HG02840 (cell line): Measurements from ENCODE around the gene NAA60.
"Not testable (repeated sequence)": the region's sequence is repeated elsewhere in the genome, so short reads cannot be mapped to it uniquely, and the experiment has no call there.

ENCODE experiments used
- ATAC-seq: cut with Tn5 transposase; IDR thresholded peaks from one replicate; pipeline ENCODE4 v1.9.1; 2021; ENCODE audit warnings: mild to moderate bottlenecking, moderate library complexity, moderate number of reproducible peaks; ENCODE audit not compliant: unreplicated experiment, low FRiP score

NAA60 gene

GRCh38 chr16:3503523-3503922 lies 60.0 kb downstream of the NAA60 start:
- no peak for ATAC-seq

DNA sequence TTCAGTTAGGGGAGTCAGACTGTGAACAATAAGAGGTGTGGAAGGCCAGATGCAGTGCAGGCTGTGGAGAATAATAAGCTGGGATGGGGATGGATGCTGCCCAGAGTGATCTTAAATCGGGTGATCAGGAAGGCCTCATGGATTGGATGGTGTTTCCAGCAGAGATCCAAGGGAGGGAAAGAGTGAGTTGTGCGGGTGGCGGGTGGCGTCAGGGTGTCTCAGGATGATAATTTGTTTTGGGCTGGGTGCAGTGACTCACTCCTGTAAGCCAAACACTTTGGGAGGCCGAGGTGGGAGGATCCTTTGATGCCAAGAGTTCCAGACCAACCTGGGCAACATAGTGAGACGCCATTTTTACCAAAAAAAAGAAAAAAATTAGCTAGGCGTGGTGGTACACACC lies 65.3 kb downstream of the NAA60 start:
- ATAC-seq, result no peak

DNA sequence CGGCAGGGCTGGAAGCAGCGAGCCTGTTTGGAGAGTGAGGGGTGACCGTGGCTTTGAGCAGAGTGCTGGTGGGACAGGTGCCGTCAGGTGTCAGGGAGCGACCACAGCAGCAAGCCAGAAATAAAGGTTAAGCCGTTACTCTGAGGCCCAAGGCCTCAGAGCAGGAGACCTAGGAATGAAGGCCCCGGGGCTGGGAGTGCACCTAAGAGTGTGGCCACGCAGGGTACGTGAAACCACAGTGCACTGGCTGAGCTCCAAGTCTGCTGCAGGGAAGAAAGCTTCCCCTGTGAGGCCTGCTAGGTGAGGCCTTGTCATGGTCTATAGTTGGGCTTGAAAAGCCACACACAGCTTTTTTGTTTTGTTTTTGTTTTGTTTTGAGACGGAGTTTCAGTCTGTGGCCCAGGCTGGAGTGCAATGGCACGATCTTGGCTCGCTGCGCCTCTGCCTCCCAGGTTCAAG lies 66.0 kb downstream of the NAA60 start:
- ATAC-seq, result no peak

DNA sequence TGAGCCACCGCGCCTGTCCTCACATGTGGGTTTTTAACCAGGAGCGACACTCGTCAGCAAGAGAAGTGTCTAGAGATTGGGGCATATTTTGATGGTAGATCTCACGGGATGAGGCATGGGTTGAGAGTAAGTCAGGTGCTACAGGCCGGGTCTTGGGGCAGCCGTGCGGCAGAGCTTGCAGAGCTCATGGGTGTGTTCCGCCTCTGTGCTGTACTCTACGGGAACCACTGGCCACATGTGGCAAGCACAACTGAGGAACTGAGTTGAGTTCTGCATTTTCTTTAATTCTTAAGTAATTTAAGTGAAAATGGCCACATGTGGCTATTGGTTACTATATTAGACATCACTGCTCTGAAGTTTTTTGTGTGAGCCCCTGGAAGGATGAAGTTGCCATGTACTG lies 66.9 kb downstream of the NAA60 start:
- no peak for ATAC-seq

DNA sequence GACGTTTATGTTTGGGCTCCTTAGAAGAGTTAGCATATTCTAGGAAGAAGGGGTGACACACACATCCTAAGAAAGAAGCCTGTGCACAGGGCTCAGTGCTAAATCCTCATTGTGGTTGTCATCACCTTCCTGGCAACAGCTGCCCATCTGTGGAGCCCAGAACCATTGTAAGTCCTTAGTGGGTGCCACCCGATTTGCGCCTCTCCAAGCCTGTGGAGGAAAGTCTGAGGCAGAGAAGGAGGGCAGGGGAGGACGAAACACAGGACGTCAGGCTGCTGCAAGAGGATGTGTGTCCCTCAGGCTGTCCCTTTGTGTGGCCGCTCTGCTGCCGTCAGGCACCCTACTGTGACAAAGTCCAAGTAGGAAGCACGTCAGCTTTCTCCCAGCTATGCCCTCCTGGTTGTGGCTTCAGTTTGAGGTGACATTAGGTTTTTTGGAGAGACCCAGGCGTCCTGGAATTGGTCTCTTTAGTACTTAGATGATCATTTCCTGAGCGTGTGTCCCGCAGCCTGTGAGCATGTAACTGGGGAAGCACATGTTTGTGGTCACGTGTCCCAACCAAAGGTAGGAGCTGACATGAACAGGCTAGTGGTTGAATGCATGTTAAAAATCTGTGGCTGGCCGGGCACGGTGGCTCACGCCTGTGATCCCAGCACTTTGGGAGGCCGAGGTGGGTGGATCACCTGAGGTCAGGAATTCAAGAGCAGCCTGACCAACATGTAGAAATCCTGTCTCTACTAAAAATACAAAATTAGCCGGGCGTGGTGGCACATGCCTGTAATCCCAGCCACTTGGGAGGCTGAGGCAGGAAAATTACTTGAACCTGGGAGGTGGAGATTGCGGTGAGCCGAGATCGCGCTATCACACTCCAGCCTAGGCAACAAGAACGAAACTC lies 68.1 kb downstream of the NAA60 start:
- ATAC-seq, result no peak

GRCh38 chr16:3513892-3514583 lies 70.6 kb downstream of the NAA60 start:
- ATAC-seq, result no peak

- ATAC-seq, result no peak
These were observed 71.1 kb downstream of the NAA60 start for GRCh38 chr16:3514621-3515020.

DNA sequence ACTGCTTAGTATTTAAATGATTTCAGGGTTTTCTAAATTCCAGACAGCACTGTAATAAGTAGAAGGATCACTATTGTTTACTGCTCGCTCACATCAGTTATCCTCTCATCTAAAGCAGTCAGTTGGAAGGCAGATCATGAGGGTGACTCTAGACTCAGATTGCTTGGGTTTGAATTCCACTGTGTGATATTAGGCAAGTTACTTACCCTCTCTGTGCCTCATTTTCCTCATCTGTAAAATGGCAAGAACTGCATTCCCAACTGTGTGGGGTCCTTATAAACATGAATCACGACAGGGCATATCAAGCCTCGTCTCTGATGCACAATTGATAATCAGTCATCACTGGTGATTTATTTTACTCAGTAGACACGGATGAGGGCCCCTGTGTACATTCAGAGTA lies 72.4 kb downstream of the NAA60 start:
- no peak for ATAC-seq

- no peak for ATAC-seq
These were observed 75.0 kb downstream of the NAA60 start for GRCh38 chr16:3518292-3518985.

- no peak for ATAC-seq
These were observed 75.5 kb downstream of the NAA60 start for GRCh38 chr16:3518986-3519348.

DNA sequence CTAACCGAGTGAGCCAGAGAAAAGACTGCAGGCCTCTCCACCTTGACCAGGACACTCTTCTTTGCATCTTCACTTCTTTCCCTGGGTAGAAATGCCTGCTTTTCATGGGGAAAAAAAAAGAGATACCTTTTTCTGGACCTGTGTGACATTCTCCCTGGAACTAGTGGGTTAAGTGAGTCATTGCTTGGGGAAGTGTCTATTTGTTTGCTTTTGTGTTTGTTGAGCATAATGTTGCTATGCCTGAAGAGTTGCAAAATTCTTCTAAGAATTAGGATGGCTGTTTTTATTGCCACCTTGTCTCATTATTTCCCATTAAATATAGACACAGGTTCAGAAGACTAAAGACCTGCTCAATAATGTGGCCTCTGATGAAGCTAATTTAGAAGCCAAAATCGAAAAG lies 76.1 kb downstream of the NAA60 start:
- ATAC-seq, result no peak

DNA sequence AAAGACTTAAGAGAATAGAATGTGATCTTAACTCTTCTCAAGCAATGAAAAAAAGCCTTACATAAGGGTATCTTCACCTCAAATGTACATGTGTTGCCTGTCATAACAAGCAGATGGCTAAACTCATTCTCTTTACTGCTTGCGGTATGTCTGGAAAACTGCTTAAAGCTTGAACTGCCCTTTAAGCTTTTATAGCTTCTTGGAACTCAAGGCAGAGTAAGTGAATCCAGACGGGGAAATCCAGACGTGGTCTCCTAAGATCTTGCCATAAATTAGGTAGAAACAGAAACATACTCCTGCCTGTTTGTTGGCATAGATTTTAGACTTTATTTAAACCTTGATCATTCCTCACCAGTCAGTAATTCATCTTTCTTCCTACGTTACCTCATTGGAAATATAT lies 76.9 kb downstream of the NAA60 start:
- no peak for ATAC-seq

DNA sequence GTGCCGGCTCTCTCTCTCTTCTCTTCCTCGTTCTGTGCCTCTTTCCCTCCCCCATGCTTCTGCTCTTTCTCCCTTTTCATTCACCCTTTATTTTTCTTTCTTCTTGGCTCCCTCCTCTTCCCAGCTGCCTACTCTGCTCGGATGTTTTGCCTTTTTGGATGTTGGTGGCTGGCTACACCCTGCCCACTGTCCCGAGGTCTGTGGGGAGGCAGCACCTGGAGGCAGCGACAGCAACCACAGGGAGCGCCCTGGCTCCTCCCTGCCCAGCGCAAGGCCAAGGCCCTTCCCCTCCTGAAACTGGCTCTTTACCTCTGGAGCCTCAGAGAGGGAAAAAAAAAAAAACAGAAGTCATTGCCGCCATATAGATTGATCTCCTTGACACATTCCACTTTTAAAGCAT lies 77.4 kb downstream of the NAA60 start:
- no peak for ATAC-seq

GRCh38 chr16:3523281-3523680 lies 79.8 kb downstream of the NAA60 start:
- ATAC-seq, result no peak

GRCh38 chr16:3525951-3526350 lies 82.5 kb downstream of the NAA60 start:
- no peak for ATAC-seq

- ATAC-seq, result not testable (repeated sequence)
These were observed 83.8 kb downstream of the NAA60 start for GRCh38 chr16:3527216-3527829.

DNA sequence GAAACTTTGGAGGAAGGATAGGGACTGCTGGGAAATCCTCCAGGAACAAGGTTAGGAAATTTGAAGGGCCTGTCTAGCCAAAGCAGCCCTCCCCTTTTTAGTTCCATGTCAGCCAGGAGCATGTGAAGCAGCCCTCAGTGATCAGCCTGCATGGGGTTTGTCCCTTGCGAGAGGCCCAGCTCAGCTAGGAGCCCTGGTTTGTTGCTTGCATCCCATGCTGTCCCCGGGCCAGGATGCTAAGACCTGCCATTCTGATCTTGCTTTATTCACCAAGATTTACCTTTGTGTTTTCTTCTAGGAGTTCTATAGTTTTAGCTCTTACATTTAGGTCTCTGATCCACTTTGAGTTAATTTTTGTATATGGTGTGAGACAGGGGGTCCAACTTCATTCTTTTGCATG lies 84.9 kb downstream of the NAA60 start:
- ATAC-seq, result no peak

- no peak for ATAC-seq
These were observed 85.7 kb downstream of the NAA60 start for GRCh38 chr16:3529175-3529574.

DNA sequence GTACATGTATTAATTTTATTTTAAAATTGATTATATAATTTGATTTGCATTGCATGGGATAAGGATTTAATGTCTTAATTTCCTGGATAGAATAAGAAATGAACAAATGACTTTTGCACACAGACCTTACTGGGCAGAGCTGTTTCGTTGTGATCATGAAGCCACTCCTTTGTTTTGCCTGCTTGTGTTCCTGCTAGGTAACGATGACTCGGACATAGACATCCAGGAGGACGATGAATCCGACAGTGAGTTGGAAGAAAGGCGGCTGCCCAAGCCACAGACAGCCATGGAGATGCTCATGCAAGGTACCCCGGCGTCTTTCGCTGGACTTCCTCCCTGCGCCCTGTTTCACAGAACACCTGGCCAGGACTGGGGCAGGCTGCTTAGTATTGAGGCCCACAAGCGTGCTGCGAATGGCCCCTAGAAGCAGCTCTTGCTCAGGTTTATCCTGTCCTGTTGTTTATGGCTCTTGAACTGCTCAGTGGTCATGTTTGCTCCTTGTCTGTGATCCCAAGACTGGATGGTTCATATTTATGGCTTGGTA lies 87.0 kb downstream of the NAA60 start:
- ATAC-seq, result no peak

GRCh38 chr16:3532741-3533140 lies 89.3 kb downstream of the NAA60 start:
- ATAC-seq, result no peak

DNA sequence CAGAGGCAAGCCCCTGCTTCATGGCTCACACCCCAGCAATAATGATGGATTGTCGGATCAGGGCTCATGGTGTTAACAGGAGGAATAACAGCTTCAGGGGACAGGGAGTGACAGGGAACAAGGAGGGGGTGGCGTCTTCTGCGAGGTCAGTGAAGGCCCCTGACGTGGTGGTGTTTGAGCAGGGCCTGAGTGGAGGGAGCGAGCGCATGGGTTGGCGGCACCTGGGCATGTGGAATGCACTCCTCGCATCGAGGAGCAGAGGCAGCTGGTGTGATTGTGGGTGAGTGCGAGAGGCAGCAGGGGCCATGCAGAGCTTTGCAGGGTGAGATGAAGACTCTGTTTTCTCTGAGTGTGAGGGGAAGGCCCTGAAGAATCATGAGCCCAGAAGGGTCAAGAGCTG lies 90.6 kb downstream of the NAA60 start:
- ATAC-seq, result no peak
